SK-MEL-5 (cell line): ENCODE measurements around the gene SPINT2. TPM values are rescaled to one million over a fixed set of nuclear protein-coding genes. Genes with fewer than 3 reads are reported as not detected.
A peak's percentile ranks its signal among the peaks of the same experiment; 100 is the strongest.
"Not testable (repeated sequence)": the region's sequence is repeated elsewhere in the genome, so short reads cannot be mapped to it uniquely, and the experiment has no call there.

ENCODE experiments used
- DNase-seq: peaks from one replicate; pipeline ENCODE4 v3.0.0-alpha.2; 2016; ENCODE audit warnings: low read depth, low spot score
- in situ Hi-C: cut with HindIII; loops from 2 replicates; pipeline ENCODE4 v1.10.0; 2016; ENCODE audit warnings: low sequenced_read_pairs, high pct_unique_total_duplicates, low pct_unique_long_range_greater_than_20kb
- total RNA-seq: library from RNA; depleted of rRNA; stranded (reverse); fragments of >200 nt; shearing (Covaris generic); gene quantifications from 2 replicates; pipeline ENCODE4 v1.2.3, GENCODE V29; 2014

Gene SPINT2
- total RNA-seq, 1 experiment from 2014 or later, result not detected

DNA sequence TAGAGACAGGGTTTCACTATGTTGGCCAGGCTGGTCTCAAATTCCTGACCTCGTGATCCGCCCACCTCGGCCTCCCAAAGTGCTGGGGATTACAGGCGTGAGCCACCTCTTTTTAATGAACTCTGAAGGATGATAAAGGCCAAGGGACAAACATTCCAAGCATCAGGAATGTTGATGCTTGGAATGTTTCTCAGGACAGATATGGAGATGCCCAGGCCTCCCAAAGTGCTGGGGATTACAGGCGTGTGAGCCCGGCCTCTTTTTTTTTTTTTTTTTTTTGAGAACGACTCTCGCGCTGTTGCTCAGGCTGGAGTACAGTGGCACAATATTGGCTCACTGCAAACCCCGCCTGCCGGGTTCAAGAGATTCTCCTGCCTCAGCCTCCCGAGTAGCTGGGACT lies 2.4 kb upstream of the SPINT2 start:
- in situ Hi-C loops, DNase-seq: not testable (repeated sequence)

DNA sequence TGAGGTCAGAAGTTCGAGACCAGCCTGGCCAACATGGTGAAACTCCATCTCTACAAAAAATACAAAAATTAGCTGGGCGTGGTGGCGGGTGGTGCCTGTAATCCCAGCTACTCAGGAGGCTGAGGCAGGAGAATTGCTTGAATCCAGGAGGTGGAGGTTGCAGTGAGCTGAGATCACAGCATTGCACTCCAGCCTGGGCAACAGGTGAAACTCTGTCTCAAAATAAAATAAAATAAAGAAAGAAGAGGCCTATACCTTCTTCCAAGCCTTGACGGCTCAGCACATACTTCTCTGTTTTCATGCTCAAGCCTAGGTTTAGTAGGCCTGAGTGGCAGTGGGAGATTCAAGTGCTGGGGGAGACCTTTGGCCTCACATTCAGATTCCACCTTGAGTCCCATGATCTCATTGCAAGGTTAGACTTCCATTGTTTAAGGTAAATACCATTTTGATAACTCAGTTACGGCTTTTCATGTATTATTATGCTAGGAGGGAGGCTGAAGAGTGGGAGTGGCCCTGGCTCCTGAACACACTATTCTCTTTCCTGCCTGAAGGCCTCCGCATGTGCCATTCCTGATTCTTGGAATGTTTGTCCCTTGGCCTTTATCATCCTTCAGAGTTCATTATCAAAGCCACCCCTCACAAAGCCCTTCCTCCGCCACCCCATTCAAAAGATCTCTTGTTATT lies 1.6 kb upstream of the SPINT2 start:
- DNase-seq, result no peak
- in situ Hi-C loops, result no loop called here

DNA sequence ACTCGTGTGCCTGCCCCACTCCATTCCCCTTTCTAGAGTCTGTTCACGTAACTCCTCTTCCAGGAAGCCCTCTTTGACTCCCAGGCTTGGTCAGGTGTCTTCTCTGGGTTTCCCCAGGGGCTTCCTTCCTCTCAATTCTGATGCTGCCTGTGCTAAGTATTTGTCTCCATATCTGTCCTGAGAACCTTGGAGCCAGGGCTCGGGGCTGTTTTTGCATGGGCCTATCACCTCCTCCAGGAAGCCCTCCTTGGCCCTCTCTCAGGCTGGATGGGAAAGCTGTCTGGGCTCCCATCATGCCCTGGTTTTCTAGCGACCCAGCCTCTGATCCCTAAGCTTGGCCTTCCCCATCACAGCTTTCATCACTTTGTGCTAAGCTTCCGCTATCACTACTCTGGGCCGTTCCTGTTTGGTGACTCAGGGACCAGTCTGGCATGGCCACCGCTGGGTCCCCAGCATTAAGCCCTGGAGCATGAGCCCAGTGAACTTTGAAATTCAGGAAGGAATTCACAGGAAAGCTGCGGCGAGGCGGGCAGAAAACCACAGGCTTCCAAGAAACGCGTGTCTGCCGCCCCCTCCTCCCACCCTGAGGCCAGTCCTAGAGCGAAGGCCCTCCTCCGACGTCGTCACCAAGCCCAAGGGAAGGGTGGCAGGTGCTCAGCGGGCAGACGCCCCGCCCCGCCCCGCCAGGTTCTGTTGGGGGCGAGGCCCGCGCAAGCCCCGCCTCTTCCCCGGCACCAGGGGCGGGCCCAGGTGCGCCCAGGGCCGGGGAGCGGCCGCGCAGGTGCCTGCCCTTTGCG lies 486 bp upstream of the SPINT2 start:
- DNase-seq, result no peak
- in situ Hi-C loops, result no loop called here

DNA sequence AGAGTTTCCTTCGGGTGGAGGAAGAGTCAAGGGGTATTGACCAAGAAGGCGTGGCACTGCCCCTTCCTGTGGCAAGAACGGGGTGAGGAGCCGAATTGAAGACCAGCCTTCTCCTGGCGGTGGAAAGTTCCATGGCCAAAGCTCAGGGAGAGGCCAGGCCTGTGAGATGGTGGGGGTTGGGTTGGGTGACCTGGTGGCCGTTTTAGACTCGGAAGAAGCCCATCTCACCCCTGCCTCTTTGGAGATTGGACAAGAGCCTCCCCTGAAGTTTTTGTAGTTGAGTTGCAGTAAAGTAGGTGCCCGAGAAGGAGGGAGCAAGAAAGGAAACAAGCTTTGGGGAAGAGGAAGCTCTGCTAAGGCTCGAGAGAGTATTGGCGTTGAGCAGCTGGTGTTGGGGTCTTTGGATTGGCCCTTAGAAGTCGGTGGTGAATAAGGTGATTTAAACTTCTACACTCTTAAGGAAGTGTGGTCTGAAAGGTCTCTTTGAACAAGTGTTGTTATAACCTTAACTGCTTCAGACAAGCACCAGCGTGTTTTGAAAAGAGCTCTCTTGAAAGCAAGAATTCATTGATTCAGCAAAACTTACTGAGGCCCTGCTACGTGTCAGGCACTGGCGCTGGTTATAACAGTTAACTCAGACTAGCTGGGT lies 964 bp downstream of the SPINT2 start:
- in situ Hi-C loops, result no loop called here
- DNase-seq, result no peak

DNA sequence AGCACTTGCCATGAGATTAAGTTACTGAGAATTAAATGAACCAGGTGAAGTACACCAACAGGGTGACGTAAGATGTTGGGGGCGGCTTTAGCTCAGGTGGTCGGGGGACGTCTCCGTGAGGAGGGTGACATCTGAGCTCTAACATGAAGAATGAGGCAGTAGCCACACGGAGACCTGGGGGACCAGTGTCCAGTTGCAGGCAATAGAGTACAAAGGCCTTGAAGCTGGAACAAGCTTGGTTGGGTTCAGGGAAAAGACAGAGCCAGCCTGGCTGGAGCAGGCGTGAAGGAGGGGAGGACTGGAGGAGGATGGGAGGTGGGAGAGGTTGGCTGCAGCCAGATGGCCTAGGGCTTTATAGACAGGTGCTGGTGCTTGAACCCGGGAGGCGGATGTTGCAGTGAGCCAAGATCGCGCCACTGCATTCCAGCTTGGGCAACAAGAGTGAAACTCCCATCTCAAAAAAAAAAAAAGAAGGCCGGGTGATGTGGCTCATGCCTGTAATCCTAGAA lies 1.6 kb downstream of the SPINT2 start:
- DNase-seq, result no peak
- in situ Hi-C loops, result no loop called here

- DNase-seq, result no peak
- in situ Hi-C loops, result no loop called here
Observed at GRCh38 chr19:38266981-38267597, 2.7 kb downstream of the SPINT2 start.

DNA sequence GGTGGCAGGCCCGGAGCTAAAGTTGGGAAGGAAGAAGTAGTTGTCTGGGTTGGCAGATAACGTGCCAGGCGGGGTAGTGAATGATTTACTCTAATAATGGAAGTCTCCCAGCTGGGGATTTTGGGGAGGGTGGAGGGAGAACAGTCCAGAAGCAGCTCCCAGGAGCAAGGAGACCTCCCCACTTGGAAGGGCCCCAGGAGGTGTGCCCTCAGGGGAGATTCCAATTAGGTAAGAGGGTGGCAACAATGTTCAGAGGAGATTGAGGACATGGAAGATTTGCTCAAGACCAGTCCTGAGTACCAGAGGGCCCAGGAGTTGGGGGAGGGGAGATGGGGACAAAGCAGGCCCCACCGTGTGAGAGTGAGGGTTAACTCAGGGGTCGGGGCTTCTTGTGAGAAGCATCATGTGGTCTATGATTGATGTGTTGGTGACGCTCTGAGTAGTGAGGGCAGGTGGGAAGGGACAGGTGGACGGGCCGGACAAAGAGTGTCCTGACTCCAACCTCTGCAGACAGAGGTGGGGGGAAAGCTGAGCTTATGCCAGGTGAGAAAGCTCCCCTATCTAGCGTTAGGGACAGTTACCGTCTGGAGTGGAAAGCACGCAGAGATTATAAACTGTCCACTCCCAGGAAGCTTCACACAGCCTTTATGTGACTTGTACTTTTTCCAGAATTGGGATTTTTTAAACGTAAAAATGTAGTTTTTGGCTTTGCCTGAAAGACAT lies 3.5 kb downstream of the SPINT2 start:
- in situ Hi-C loops, result no loop called here
- DNase-seq, result no peak

GRCh38 chr19:38268539-38268938 lies 4.2 kb downstream of the SPINT2 start:
- in situ Hi-C loops, result no loop called here
- no peak for DNase-seq

DNA sequence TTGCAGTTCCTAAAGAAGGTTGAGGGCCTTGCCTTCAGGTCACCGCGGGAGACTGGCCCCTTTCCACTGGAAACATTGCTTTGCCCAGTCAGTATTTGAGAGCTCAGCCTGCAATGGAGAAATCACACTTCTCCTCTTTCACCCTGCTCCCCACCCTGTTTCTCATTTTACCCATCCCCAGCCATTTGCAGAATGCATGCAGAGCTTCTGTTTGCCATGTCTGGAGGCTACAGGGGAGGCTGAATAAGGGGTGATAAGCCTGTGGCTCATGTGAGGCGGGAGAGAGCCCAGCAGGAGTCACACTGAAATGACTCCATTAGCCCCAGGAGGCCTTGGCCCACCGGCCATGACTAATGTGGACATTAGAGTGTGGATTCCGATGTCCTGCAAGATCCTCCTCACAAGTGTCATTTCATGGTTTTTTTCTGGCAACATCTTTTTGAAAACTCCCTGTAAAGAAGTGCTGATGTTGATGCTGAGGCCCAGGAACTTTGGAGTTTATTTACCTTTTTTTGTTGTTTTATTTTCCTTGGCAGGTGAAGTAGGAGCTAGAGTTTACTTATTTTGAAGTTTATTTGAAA lies 6.3 kb downstream of the SPINT2 start:
- no peak for DNase-seq
- in situ Hi-C loops, result no loop called here

DNA sequence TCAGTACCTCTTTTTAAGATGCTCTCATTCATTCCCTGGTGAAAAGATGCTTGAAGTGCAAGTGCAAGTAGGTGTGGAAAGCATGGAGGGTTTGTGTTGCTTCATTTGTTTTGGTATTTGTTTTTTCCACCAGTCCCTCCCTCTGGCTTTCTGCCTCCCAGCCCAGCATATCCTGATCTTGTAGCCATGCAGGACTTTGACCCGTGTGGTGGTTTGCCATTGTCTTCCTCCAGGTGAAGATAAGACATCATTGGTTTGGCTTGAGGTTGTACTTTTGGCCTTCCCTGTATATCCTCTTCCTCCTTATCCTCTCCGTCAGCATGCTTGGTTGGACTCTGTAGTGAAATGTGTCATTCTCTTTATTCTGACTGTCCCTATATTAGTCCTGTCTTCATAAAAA lies 9.1 kb downstream of the SPINT2 start:
- in situ Hi-C loops, result no loop called here
- no peak for DNase-seq

GRCh38 chr19:38274739-38275138 lies 10.4 kb downstream of the SPINT2 start:
- DNase-seq, result no peak
- in situ Hi-C loops, result no loop called here

- in situ Hi-C loops, result no loop called here
Observed at GRCh38 chr19:38276942-38277517, 12.7 kb downstream of the SPINT2 start.

GRCh38 chr19:38277549-38277948 lies 13.2 kb downstream of the SPINT2 start:
- in situ Hi-C loops, result no loop called here

More at GRCh38 chr19:38276942-38277517, 12.7 kb downstream of the SPINT2 start:
- DNase-seq, result no peak

GRCh38 chr19:38277969-38278680 lies 13.8 kb downstream of the SPINT2 start:
- DNase-seq, result no peak
- in situ Hi-C loops, result no loop called here

More at GRCh38 chr19:38277549-38277948, 13.2 kb downstream of the SPINT2 start:
- no peak for DNase-seq

- DNase-seq, result peak; percentile 90
- in situ Hi-C loops, result no loop called here
Observed at GRCh38 chr19:38278751-38279150, 14.4 kb downstream of the SPINT2 start.
